GM12878 (cell line): Measurements from ENCODE around the gene CDYL.

Experiments
- CTCF ChIP-seq, 3 experiments: IDR thresholded peaks in 2 of 3; conservative IDR thresholded peaks in 1 of 3; 2 replicates each; pipeline ENCODE4 v1.5.1; 2011; ENCODE audit warnings: low read depth in 3 of 3, low read length in 3 of 3, mild to moderate bottlenecking in 3 of 3, control low read depth in 2 of 3, moderate library complexity in 2 of 3, inconsistent platforms in 1 of 3, mixed read lengths in 1 of 3; ENCODE audit not compliant: control insufficient read depth in 2 of 3, insufficient read depth in 1 of 3; ENCODE audit errors: extremely low read depth in 1 of 3
- EP300 ChIP-seq, 2 experiments: fragments of 150-350 bp in 1 of 2; IDR thresholded peaks; 2 replicates each; pipeline ENCODE4 v1.6.1; 2011 to 2012; ENCODE audit warnings: low read depth in 2 of 2, low read length in 2 of 2, borderline replicate concordance in 1 of 2, improper control_type of control experiment in 1 of 2, inconsistent platforms in 1 of 2; ENCODE audit not compliant: control insufficient read depth in 1 of 2
- EZH2 ChIP-seq: IDR thresholded peaks from 2 replicates; pipeline ENCODE4 v1.6.1; 2012; ENCODE audit warnings: low read depth, mild to moderate bottlenecking, control low read depth, inconsistent platforms, low read length, borderline replicate concordance; ENCODE audit not compliant: control insufficient read depth
- RFX5 ChIP-seq: IDR thresholded peaks from 2 replicates; pipeline ENCODE4 v1.6.1; 2011; ENCODE audit warnings: low read depth, low read length, improper control_type of control experiment
- TF ChIP-seq, protein P1 (sequence below): fragments of 450-650 bp; formaldehyde crosslinking; IDR thresholded peaks from 2 replicates; pipeline ENCODE4 v1.5.0; 2022; ENCODE audit warnings: mild to moderate bottlenecking, missing genetic modification characterization

GRCh38 chr6:4856785-4857184 lies 80.6 kb downstream of the CDYL start:
- TF ChIP-seq EZH2 (no peak), RFX5 (no peak), CTCF (IDR thresholded peaks at IDR 0.05 in 2 of 3, conservative IDR thresholded peaks at IDR 0.05 in 1 of 3; ENCODE audit: control insufficient read depth in 2 of 3, extremely low read depth in 1 of 3, insufficient read depth in 1 of 3, low read depth in 3 of 3, low read length in 3 of 3) (peak in 2 of 3 experiments; percentile 16 to 17; a peak in 3 of 6 replicates), EP300 (IDR thresholded peaks at IDR 0.05; ENCODE audit: borderline replicate concordance in 1 of 2, control insufficient read depth in 1 of 2, low read depth in 2 of 2, low read length in 2 of 2) (no peak)
- TF ChIP-seq, protein P1, sequence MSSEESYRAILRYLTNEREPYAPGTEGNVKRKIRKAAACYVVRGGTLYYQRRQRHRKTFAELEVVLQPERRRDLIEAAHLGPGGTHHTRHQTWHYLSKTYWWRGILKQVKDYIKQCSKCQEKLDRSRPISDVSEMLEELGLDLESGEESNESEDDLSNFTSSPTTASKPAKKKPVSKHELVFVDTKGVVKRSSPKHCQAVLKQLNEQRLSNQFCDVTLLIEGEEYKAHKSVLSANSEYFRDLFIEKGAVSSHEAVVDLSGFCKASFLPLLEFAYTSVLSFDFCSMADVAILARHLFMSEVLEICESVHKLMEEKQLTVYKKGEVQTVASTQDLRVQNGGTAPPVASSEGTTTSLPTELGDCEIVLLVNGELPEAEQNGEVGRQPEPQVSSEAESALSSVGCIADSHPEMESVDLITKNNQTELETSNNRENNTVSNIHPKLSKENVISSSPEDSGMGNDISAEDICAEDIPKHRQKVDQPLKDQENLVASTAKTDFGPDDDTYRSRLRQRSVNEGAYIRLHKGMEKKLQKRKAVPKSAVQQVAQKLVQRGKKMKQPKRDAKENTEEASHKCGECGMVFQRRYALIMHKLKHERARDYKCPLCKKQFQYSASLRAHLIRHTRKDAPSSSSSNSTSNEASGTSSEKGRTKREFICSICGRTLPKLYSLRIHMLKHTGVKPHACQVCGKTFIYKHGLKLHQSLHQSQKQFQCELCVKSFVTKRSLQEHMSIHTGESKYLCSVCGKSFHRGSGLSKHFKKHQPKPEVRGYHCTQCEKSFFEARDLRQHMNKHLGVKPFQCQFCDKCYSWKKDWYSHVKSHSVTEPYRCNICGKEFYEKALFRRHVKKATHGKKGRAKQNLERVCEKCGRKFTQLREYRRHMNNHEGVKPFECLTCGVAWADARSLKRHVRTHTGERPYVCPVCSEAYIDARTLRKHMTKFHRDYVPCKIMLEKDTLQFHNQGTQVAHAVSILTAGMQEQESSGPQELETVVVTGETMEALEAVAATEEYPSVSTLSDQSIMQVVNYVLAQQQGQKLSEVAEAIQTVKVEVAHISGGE (CRISPR knock-in tag): no peak
